H1 (cell line): ENCODE results near the gene ELP4.

Experiments used
- BRCA1 ChIP-seq: IDR thresholded peaks from 2 replicates; pipeline ENCODE4 v1.6.1; 2012; ENCODE audit warnings: low read depth, low read length, improper control_type of control experiment
- CTCF ChIP-seq, 3 experiments: IDR thresholded peaks; 1 replicate in 2 of 3; 2 replicates in 1 of 3; pipeline versions ENCODE4 v1.5.1 to v1.6.1; 2011; ENCODE audit warnings: low read length in 3 of 3, mild to moderate bottlenecking in 3 of 3, inconsistent platforms in 2 of 3, low read depth in 1 of 3, moderate library complexity in 1 of 3; ENCODE audit not compliant: insufficient read depth in 1 of 3; ENCODE audit errors: control extremely low read depth in 1 of 3
- EP300 ChIP-seq, 2 experiments: IDR thresholded peaks; 1 replicate in 1 of 2; 2 replicates in 1 of 2; pipeline ENCODE4 v1.6.1; 2011 to 2012; ENCODE audit warnings: low read depth in 2 of 2, low read length in 2 of 2, mild to moderate bottlenecking in 2 of 2, borderline replicate concordance in 1 of 2, inconsistent platforms in 1 of 2, moderate library complexity in 1 of 2
- EZH2 ChIP-seq: fragments of 200-600 bp; sonication (generic); IDR thresholded peaks from 2 replicates; pipeline ENCODE4 v1.7.1; 2012; ENCODE audit warnings: low read depth, mild to moderate bottlenecking, moderate library complexity, low read length, inconsistent platforms; ENCODE audit not compliant: severe bottlenecking
- GABPA ChIP-seq: IDR thresholded peaks from 2 replicates; pipeline ENCODE4 v1.6.1; 2011; ENCODE audit warnings: mild to moderate bottlenecking, low read length, moderate library complexity, borderline replicate concordance; ENCODE audit not compliant: insufficient read depth
- POLR2A ChIP-seq, 2 experiments: IDR thresholded peaks; 1 replicate in 1 of 2; 2 replicates in 1 of 2; pipeline ENCODE4 v1.6.1; 2011; ENCODE audit warnings: low read depth in 2 of 2, low read length in 2 of 2, mild to moderate bottlenecking in 2 of 2; ENCODE audit errors: control extremely low read depth in 1 of 2
- POLR2AphosphoS5 ChIP-seq: IDR thresholded peaks from 2 replicates; pipeline ENCODE4 v1.6.1; 2011; ENCODE audit warnings: low read depth, low read length
- RFX5 ChIP-seq: IDR thresholded peaks from 2 replicates; pipeline ENCODE4 v1.6.1; 2011; ENCODE audit warnings: low read depth, low read length, improper control_type of control experiment, borderline replicate concordance
- SAP30 ChIP-seq: fragments of 300-600 bp; sonication (generic); IDR thresholded peaks from 2 replicates; pipeline ENCODE4 v1.7.1; 2012; ENCODE audit warnings: low read length, moderate library complexity, mild to moderate bottlenecking, inconsistent platforms; ENCODE audit not compliant: insufficient read depth, insufficient replicate concordance
- ZNF274 ChIP-seq: IDR thresholded peaks from 2 replicates; pipeline ENCODE4 v1.7.0; 2012; ENCODE audit warnings: low read length, borderline replicate concordance; ENCODE audit errors: extremely low read depth
- TF ChIP-seq, protein P1 (sequence below): IDR thresholded peaks from 2 replicates; pipeline ENCODE4 v1.6.1; 2011; ENCODE audit warnings: low read depth, mild to moderate bottlenecking, low read length; ENCODE audit not compliant: insufficient read depth
- TF ChIP-seq, protein P2 (sequence below): IDR thresholded peaks from 2 replicates; pipeline ENCODE4 v1.6.1; 2011; ENCODE audit warnings: low read length, improper control_type of control experiment

DNA sequence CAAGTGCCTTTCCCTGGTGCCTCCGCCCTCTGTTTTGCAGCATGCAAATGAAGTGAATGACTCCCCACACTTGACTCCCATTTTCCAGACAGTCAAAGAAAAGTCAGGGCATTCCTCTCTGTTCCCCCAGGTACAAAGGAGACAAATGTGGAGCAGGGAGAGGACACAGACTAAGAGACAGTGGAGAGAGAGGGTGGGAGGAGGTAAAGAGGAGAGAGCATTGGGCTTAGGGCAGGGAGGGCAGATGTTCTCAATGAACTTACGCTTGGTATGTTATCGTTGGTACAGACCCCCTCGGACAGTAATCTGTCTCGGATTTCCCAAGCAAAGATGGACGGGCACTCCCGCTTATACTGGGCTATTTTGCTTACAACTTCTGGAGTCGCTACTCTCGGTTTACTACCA is 291.7 kb downstream of the ELP4 start:
- TF ChIP-seq CTCF (IDR thresholded peaks at IDR 0.05; ENCODE audit: control extremely low read depth in 1 of 3, insufficient read depth in 1 of 3, low read depth in 1 of 3, low read length in 3 of 3) (no peak), EZH2 (peak; percentile 37), BRCA1 (no peak), SAP30 (no peak), POLR2AphosphoS5 (no peak), RFX5 (no peak), POLR2A (IDR thresholded peaks at IDR 0.05; ENCODE audit: control extremely low read depth in 1 of 2, low read depth in 2 of 2, low read length in 2 of 2) (no peak), GABPA (no peak), EP300 (IDR thresholded peaks at IDR 0.05; ENCODE audit: borderline replicate concordance in 1 of 2, low read depth in 2 of 2, low read length in 2 of 2) (no peak), ZNF274 (no peak)
- TF ChIP-seq, protein P1, sequence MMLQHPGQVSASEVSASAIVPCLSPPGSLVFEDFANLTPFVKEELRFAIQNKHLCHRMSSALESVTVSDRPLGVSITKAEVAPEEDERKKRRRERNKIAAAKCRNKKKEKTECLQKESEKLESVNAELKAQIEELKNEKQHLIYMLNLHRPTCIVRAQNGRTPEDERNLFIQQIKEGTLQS, result no peak
- TF ChIP-seq, protein P2, sequence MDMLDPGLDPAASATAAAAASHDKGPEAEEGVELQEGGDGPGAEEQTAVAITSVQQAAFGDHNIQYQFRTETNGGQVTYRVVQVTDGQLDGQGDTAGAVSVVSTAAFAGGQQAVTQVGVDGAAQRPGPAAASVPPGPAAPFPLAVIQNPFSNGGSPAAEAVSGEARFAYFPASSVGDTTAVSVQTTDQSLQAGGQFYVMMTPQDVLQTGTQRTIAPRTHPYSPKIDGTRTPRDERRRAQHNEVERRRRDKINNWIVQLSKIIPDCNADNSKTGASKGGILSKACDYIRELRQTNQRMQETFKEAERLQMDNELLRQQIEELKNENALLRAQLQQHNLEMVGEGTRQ, result no peak
